Measurements from ENCODE around the gene PAAF1.

The PAAF1 gene

GRCh38 chr11:73965764-73966121 lies 88.9 kb downstream of the PAAF1 start:
- no peak overlapping the region for H3K9ac ChIP-seq (ENCODE audit: low read length)
- H3K4me3 ChIP-seq (ENCODE audit: low read length) = no peak overlapping the region
- peaks cover 28% of the 10 kb centered on the region for H3K4me1 ChIP-seq (ENCODE audit: low read length)
- no peak overlapping the region for H2AFZ ChIP-seq (ENCODE audit: low read depth, low read length)
- no peak overlapping the region for H3K4me2 ChIP-seq (ENCODE audit: low read length)
- peaks cover 17% of the 10 kb centered on the region for H3K27me3 ChIP-seq (ENCODE audit: low read depth, low read length)
- no peaks in the 10 kb centered on the region for H3K9me3 ChIP-seq (ENCODE audit: insufficient read depth, low read length)
- no peak overlapping the region for H3K27ac ChIP-seq (ENCODE audit: low read length)
- H4K20me1 ChIP-seq (ENCODE audit: insufficient read depth, low read length) = no peaks in the 10 kb centered on the region
- TF ChIP-seq CTCF (IDR thresholded peaks at IDR 0.05; ENCODE audit: low read depth, low read length) = no peak
- no peaks in the 10 kb centered on the region for H3K36me3 ChIP-seq (replicated peaks; ENCODE audit: low read depth, low read length)
- H3K79me2 ChIP-seq (ENCODE audit: low read length) = no peaks in the 10 kb centered on the region

GRCh38 chr11:73968356-73968966 lies 91.7 kb downstream of the PAAF1 start:
- Histone ChIP-seq H3K4me3 (ENCODE audit: low read length) (no peak overlapping the region), H3K79me2 (ENCODE audit: low read length) (no peaks in the 10 kb centered on the region), H3K9ac (ENCODE audit: low read length) (no peak overlapping the region), H3K27me3 (ENCODE audit: low read depth, low read length) (peaks cover 17% of the 10 kb centered on the region), H3K36me3 (replicated peaks; ENCODE audit: low read depth, low read length) (peaks cover 9% of the 10 kb centered on the region), H3K9me3 (ENCODE audit: insufficient read depth, low read length) (no peaks in the 10 kb centered on the region), H4K20me1 (ENCODE audit: insufficient read depth, low read length) (peaks cover 14% of the 10 kb centered on the region), H3K4me1 (ENCODE audit: low read length) (peaks cover 42% of the 10 kb centered on the region), H2AFZ (ENCODE audit: low read depth, low read length) (no peak overlapping the region), H3K4me2 (ENCODE audit: low read length) (no peak overlapping the region), H3K27ac (ENCODE audit: low read length) (no peak overlapping the region)
- TF ChIP-seq CTCF (IDR thresholded peaks at IDR 0.05; ENCODE audit: low read depth, low read length) (no peak), EZH2phosphoT487 (IDR thresholded peaks at IDR 0.05; ENCODE audit: low read depth) (no peak)

GRCh38 chr11:73969091-73969490 lies 92.3 kb downstream of the PAAF1 start:
- Histone ChIP-seq H3K27ac (ENCODE audit: low read length) (no peak overlapping the region), H3K4me1 (ENCODE audit: low read length) (peaks cover 37% of the 10 kb centered on the region), H3K4me2 (ENCODE audit: low read length) (no peak overlapping the region), H3K27me3 (ENCODE audit: low read depth, low read length) (peaks cover 17% of the 10 kb centered on the region), H2AFZ (ENCODE audit: low read depth, low read length) (no peak overlapping the region), H3K36me3 (replicated peaks; ENCODE audit: low read depth, low read length) (peaks cover 12% of the 10 kb centered on the region), H3K79me2 (ENCODE audit: low read length) (no peaks in the 10 kb centered on the region), H4K20me1 (ENCODE audit: insufficient read depth, low read length) (peaks cover 20% of the 10 kb centered on the region), H3K9me3 (ENCODE audit: insufficient read depth, low read length) (no peaks in the 10 kb centered on the region), H3K4me3 (ENCODE audit: low read length) (no peak overlapping the region), H3K9ac (ENCODE audit: low read length) (no peak overlapping the region)
- TF ChIP-seq EZH2phosphoT487 (IDR thresholded peaks at IDR 0.05; ENCODE audit: low read depth) = no peak
- no peak for TF ChIP-seq CTCF (IDR thresholded peaks at IDR 0.05; ENCODE audit: low read depth, low read length)

GRCh38 chr11:73969991-73970800 lies 93.4 kb downstream of the PAAF1 start:
- Histone ChIP-seq H3K27ac (ENCODE audit: low read length) (no peak overlapping the region), H3K36me3 (replicated peaks; ENCODE audit: low read depth, low read length) (peaks cover 23% of the 10 kb centered on the region), H3K4me1 (ENCODE audit: low read length) (peaks cover 31% of the 10 kb centered on the region), H2AFZ (ENCODE audit: low read depth, low read length) (no peak overlapping the region), H3K4me2 (ENCODE audit: low read length) (no peak overlapping the region), H3K9me3 (ENCODE audit: insufficient read depth, low read length) (no peaks in the 10 kb centered on the region), H3K27me3 (ENCODE audit: low read depth, low read length) (peaks cover 12% of the 10 kb centered on the region), H3K79me2 (ENCODE audit: low read length) (no peaks in the 10 kb centered on the region), H3K4me3 (ENCODE audit: low read length) (no peak overlapping the region), H3K9ac (ENCODE audit: low read length) (no peak overlapping the region), H4K20me1 (ENCODE audit: insufficient read depth, low read length) (peaks cover 31% of the 10 kb centered on the region)
- TF ChIP-seq CTCF (IDR thresholded peaks at IDR 0.05; ENCODE audit: low read depth, low read length) = no peak
- TF ChIP-seq EZH2phosphoT487 (IDR thresholded peaks at IDR 0.05; ENCODE audit: low read depth) = no peak

Measured in OCI-LY3 (cell line).